HepG2 (cell line): ENCODE measurements around the gene SIRPB1. TPM values are rescaled to one million over a fixed set of nuclear protein-coding genes. Genes with fewer than 3 reads are reported as not detected.

ENCODE experiments used
- ATAC-seq: fragments of 200-7000 bp; cut with Tn5 transposase; 3 replicates; pipeline ENCODE4 v1.9.1; 2020; ENCODE audit warnings: mild to moderate bottlenecking, moderate library complexity
- BruUV-seq: library from RNA; stranded (reverse); fragments of 400-500 nt; replicated peaks from 2 replicates; lab custom pipeline; 2021; lab: Mats Ljungman, UMichigan
- CTCF ChIA-PET: fragments of 300-600 bp; formaldehyde crosslinking; extraction: SDS; loops from one replicate; lab custom pipeline; 2021; ENCODE audit warnings: low total read pairs, inconsistent platforms, low intra/inter-chr PET ratio; lab: Yijun Ruan, JAX
- POLR2A ChIA-PET: fragments of 350-600 bp; sonication (Branson Sonifier 250); formaldehyde crosslinking; loops from one replicate; lab custom pipeline; 2020; ENCODE audit warnings: antibody characterized with exemption, inconsistent platforms; lab: Yijun Ruan, JAX
- DNase-seq: peaks from one replicate; pipeline ENCODE4 v3.0.0-alpha.2; 2015; ENCODE audit warnings: low spot score
- FAIRE-seq: peaks from 3 replicates; lab custom pipeline; 2011; peaks lifted over from hg19 to GRCh38; lab: Jason Lieb, UNC
- H2AFZ ChIP-seq: one replicate; pipeline ENCODE4 v1.6.1; 2011; ENCODE audit warnings: low read length, inconsistent platforms
- H3K27ac ChIP-seq: fragments of 300-600 bp; 3 replicates; pipeline ENCODE4 v1.8.0; 2011; ENCODE audit warnings: mixed run types, mild to moderate bottlenecking, mixed read lengths, low read length, inconsistent platforms; ENCODE audit not compliant: insufficient read depth; ENCODE audit errors: extremely low read length
- H3K27me3 ChIP-seq, 2 experiments: fragments of 200-600 bp in 1 of 2; 2 replicates in 1 of 2; 3 replicates in 1 of 2; pipeline versions ENCODE4 v1.6.0 to v1.8.0; 2011; ENCODE audit warnings: low read length in 2 of 2, mild to moderate bottlenecking in 2 of 2, moderate library complexity in 2 of 2, inconsistent platforms in 1 of 2; ENCODE audit not compliant: insufficient read depth in 2 of 2, control insufficient read depth in 1 of 2
- H3K36me3 ChIP-seq, 2 experiments: fragments of 200-600 bp in 1 of 2; replicated peaks in 1 of 2; 2 replicates in 1 of 2; 3 replicates in 1 of 2; pipeline versions ENCODE4 v1.5.1 to v1.8.0; 2011; ENCODE audit warnings: low read length in 2 of 2, inconsistent platforms in 1 of 2; ENCODE audit not compliant: insufficient read depth in 2 of 2, control insufficient read depth in 1 of 2
- H3K4me1 ChIP-seq: 2 replicates; pipeline ENCODE4 v1.5.1; 2012; ENCODE audit warnings: low read length, inconsistent platforms; ENCODE audit not compliant: insufficient read depth
- H3K4me2 ChIP-seq: 2 replicates; pipeline ENCODE4 v1.6.0; 2011; ENCODE audit warnings: low read depth, low read length, inconsistent platforms
- H3K4me3 ChIP-seq, 3 experiments: fragments of 200-600 bp in 1 of 3; sonication (generic), shearing (Covaris generic) in 1 of 3; replicated peaks in 1 of 3; 2 replicates each; pipeline ENCODE4 v1.5.1; 2011 to 2016; ENCODE audit warnings: low read length in 3 of 3, inconsistent platforms in 2 of 3, low read depth in 2 of 3, mild to moderate bottlenecking in 2 of 3, control low read depth in 1 of 3, mixed read lengths in 1 of 3; ENCODE audit not compliant: insufficient read depth in 1 of 3
- H3K79me2 ChIP-seq: one replicate; pipeline ENCODE4 v1.6.1; 2011; ENCODE audit warnings: low read length, inconsistent platforms; ENCODE audit not compliant: insufficient read depth
- H3K9ac ChIP-seq: 2 replicates; pipeline ENCODE4 v1.6.0; 2011; ENCODE audit warnings: mild to moderate bottlenecking, low read depth, low read length, inconsistent platforms; ENCODE audit not compliant: insufficient read depth
- H3K9me3 ChIP-seq: 2 replicates; pipeline ENCODE4 v1.5.1; 2012; ENCODE audit warnings: mild to moderate bottlenecking, low read length
- H4K20me1 ChIP-seq: 2 replicates; pipeline ENCODE4 v1.6.0; 2011; ENCODE audit warnings: inconsistent platforms, mild to moderate bottlenecking, low read length, moderate library complexity; ENCODE audit not compliant: insufficient read depth
- DNMT1 ChIP-seq: sonication (generic); formaldehyde crosslinking; IDR thresholded peaks from 2 replicates; pipeline ENCODE4 v1.5.1; 2020; ENCODE audit warnings: mild to moderate bottlenecking, missing genetic modification reagents
- HCFC1 ChIP-seq: fragments of 150-350 bp; IDR thresholded peaks from 2 replicates; pipeline ENCODE4 v1.6.1; 2014; ENCODE audit warnings: low read depth, low read length
- IRX3 ChIP-seq: sonication (generic); formaldehyde crosslinking; IDR thresholded peaks from 2 replicates; pipeline ENCODE4 v1.8.1; 2023; ENCODE audit warnings: mild to moderate bottlenecking, low read depth, missing genetic modification reagents, borderline replicate concordance
- MAFF ChIP-seq: IDR thresholded peaks from 2 replicates; pipeline ENCODE4 v1.6.1; 2011; ENCODE audit warnings: low read depth, low read length, improper control_type of control experiment
- MAFG ChIP-seq: sonication (generic); formaldehyde crosslinking; IDR thresholded peaks from 2 replicates; pipeline ENCODE4 v1.5.1; 2020; ENCODE audit warnings: mild to moderate bottlenecking, missing genetic modification reagents
- MAFK ChIP-seq, 2 experiments: IDR thresholded peaks in 1 of 2; conservative IDR thresholded peaks in 1 of 2; 2 replicates each; pipeline ENCODE4 v1.6.1; 2011; ENCODE audit warnings: improper control_type of control experiment in 2 of 2, low read length in 2 of 2
- NR2F1 ChIP-seq, 2 experiments: fragments of 450-650 bp in 1 of 2; formaldehyde crosslinking in 1 of 2; IDR thresholded peaks; 2 replicates each; pipeline versions ENCODE4 v1.5.0 to v1.6.1; 2016 to 2020; ENCODE audit warnings: mild to moderate bottlenecking in 1 of 2, missing compliant biosample characterization in 1 of 2, missing genetic modification reagents in 1 of 2, moderate library complexity in 1 of 2
- PITX1 ChIP-seq: sonication (generic); formaldehyde crosslinking; IDR thresholded peaks from 2 replicates; pipeline ENCODE4 v1.5.1; 2020; ENCODE audit warnings: mild to moderate bottlenecking, missing genetic modification reagents
- TAF1 ChIP-seq: sonication (generic); formaldehyde crosslinking; IDR thresholded peaks from 2 replicates; pipeline ENCODE4 v1.4.0; 2020; ENCODE audit warnings: missing genetic modification reagents
- ZBTB8A ChIP-seq: sonication (generic); formaldehyde crosslinking; IDR thresholded peaks from 2 replicates; pipeline ENCODE4 v1.4.0; 2020; ENCODE audit warnings: mild to moderate bottlenecking, low read depth, missing genetic modification reagents, borderline replicate concordance
- ZNF205 ChIP-seq: IDR thresholded peaks from 2 replicates; pipeline ENCODE4 v1.6.1; 2018; ENCODE audit warnings: missing biosample characterization, missing genetic modification reagents
- ZNF251 ChIP-seq: sonication (generic); formaldehyde crosslinking; IDR thresholded peaks from 2 replicates; pipeline ENCODE4 v1.9.0; 2021; ENCODE audit warnings: mild to moderate bottlenecking, missing genetic modification reagents
- ZNF460 ChIP-seq: sonication (generic); formaldehyde crosslinking; IDR thresholded peaks from 2 replicates; pipeline ENCODE4 v1.5.1; 2020; ENCODE audit warnings: missing genetic modification reagents, mild to moderate bottlenecking, borderline replicate concordance
- ZNF558 ChIP-seq: sonication (generic); formaldehyde crosslinking; IDR thresholded peaks from 2 replicates; pipeline ENCODE4 v1.9.0; 2022; ENCODE audit warnings: mild to moderate bottlenecking, missing genetic modification reagents, borderline replicate concordance
- WGBS: methylation state at CpG from one replicate; pipeline ENCODE4 v1.1.6; 2017; ENCODE audit warnings: low lambda C conversion rate; 5-methylcytosine and 5-hydroxymethylcytosine counted together
- in situ Hi-C: cut with HindIII; loops from 2 replicates; pipeline ENCODE4 v1.10.0; 2017; ENCODE audit warnings: low pct_unique_long_range_greater_than_20kb; ENCODE audit not compliant: extremely low pct_ligation_motif_present
- intact Hi-C: fragments of 100-400 bp; cut with micrococcal nuclease; formaldehyde crosslinking; loops from one replicate; pipeline ENCODE4 v1.10.0; 2022; ENCODE audit not compliant: unreplicated experiment
- polyA plus RNA-seq, 8 experiments: library from polyadenylated mRNA; depleted of rRNA in 3 of 8; stranded (reverse) in 7 of 8; unstranded in 1 of 8; fragments of >200 nt; fragmentation: Illumina TruSeq in 4 of 8; extraction: Trizol in 4 of 8; gene quantifications; 2 replicates each; pipeline versions ENCODE4 v1.2.1 to v1.2.3, GENCODE V29; 2011 to 2016; ENCODE audit warnings: low read depth in 4 of 8, missing spikeins in 1 of 8, mixed read lengths in 1 of 8; ENCODE audit not compliant: insufficient read depth in 1 of 8
- total RNA-seq, 5 experiments: library from RNA; depleted of rRNA; stranded (reverse); fragments of >200 nt; fragmentation: Illumina TruSeq; extraction: Trizol; gene quantifications; 2 replicates each; pipeline ENCODE4 v1.2.3, GENCODE V29; 2016; ENCODE audit warnings: low read depth in 1 of 5
- TF ChIP-seq, protein P1 (sequence below): IDR thresholded peaks from 2 replicates; pipeline ENCODE4 v1.6.1; 2018; ENCODE audit warnings: missing genetic modification reagents, mild to moderate bottlenecking, missing compliant biosample characterization
- TF ChIP-seq, protein P2 (sequence below): sonication (generic); formaldehyde crosslinking; IDR thresholded peaks from 2 replicates; pipeline ENCODE4 v1.5.1; 2020; ENCODE audit warnings: mild to moderate bottlenecking, missing genetic modification reagents, borderline replicate concordance

SIRPB1 gene
- total and polyA plus RNA-seq, 2 of the 13 experiments (the other 11 are each of a cell fraction or from before 2014, with no cell fraction given) = 0.41 to 1.4 TPM

DNA sequence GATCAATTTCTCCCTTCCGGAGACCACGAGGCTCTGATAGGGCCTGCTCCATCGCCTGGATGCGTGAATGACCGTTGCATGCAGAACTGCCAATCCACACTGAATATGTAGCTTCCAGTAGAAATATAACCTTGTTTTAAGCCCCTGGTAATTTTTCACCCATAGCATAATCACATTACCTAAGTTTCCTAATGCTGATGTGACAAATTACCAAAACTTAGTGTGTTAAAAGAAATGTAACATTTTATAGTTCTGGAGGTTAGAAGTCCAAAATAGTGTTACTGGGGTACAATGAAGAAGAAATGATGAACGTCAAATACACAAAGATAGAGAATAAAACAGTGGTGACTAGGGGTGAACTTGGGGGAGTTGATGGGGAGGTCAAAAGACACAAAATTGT lies 40.3 kb downstream of the SIRPB1 start:
- Histone ChIP-seq H3K9ac (no peak overlapping the region), H3K36me3 (no peaks in the 10 kb centered on the region), H3K9me3 (no peaks in the 10 kb centered on the region), H3K4me3 (no peak overlapping the region), H2AFZ (no peak overlapping the region), H3K4me2 (no peak overlapping the region), H3K27ac (no peak overlapping the region), H3K79me2 (no peaks in the 10 kb centered on the region), H3K27me3 (no peaks in the 10 kb centered on the region), H4K20me1 (no peaks in the 10 kb centered on the region), H3K4me1 (no peaks in the 10 kb centered on the region)
- ChIA-PET CTCF (no interaction called here), POLR2A (no interaction called here)
- intact Hi-C loops (no loop called here), in situ Hi-C loops (no loop called here)
- BruUV-seq = no TSS peak
- no peak for DNase-seq
- no peak for ATAC-seq
- WGBS = 41% methylated on average over 5 of the region's 6 CpGs
- peak; percentile 34 for TF ChIP-seq MAFF
- no peak for TF ChIP-seq PITX1 (CRISPR knock-in tag)
- peak; percentile 36 to 59; a peak in 2 of 4 replicates for TF ChIP-seq MAFK (conservative IDR thresholded peaks at IDR 0.05 in 1 of 2, IDR thresholded peaks at IDR 0.05 in 1 of 2; ENCODE audit: low read length in 2 of 2)
- FAIRE-seq = no peak

DNA sequence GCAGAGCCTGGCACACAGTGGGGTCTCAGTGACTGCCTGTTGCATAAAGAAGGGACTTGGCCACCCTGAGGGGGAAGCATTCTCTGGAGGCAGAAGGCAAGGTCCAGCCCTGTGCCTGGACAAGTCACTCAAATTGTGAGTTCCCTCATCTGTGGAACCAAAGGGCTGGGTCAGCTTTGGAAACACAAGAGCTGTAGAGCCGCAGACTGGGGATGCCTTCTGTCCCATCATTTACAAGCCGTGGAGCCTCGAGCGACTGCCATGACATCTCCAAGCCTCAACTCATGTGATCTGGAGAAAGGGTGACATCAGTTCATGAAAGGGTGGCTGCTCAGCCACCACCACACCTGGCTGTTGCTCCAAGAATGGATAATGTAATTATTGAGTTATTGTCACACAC lies 41.9 kb downstream of the SIRPB1 start:
- WGBS = 20% methylated on average over 4 of the region's 4 CpGs
- CTCF ChIA-PET = no interaction called here
- no peak overlapping the region for H3K4me2 ChIP-seq
- intact Hi-C loops (no loop called here), in situ Hi-C loops (no loop called here)
- no peaks in the 10 kb centered on the region for H3K79me2 ChIP-seq
- H3K27me3 ChIP-seq = no peaks in the 10 kb centered on the region
- BruUV-seq = no TSS peak
- no peak overlapping the region for H3K9ac ChIP-seq
- H3K36me3 ChIP-seq = no peaks in the 10 kb centered on the region
- H3K9me3 ChIP-seq = no peaks in the 10 kb centered on the region
- no peak for TF ChIP-seq NR2F1 (CRISPR knock-in tag; IDR thresholded peaks at IDR 0.05)
- TF ChIP-seq ZNF205 (CRISPR knock-in tag) = no peak
- no peak for TF ChIP-seq TAF1 (CRISPR knock-in tag)
- TF ChIP-seq, protein P1, sequence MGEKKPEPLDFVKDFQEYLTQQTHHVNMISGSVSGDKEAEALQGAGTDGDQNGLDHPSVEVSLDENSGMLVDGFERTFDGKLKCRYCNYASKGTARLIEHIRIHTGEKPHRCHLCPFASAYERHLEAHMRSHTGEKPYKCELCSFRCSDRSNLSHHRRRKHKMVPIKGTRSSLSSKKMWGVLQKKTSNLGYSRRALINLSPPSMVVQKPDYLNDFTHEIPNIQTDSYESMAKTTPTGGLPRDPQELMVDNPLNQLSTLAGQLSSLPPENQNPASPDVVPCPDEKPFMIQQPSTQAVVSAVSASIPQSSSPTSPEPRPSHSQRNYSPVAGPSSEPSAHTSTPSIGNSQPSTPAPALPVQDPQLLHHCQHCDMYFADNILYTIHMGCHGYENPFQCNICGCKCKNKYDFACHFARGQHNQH = no peak
- no peak for TF ChIP-seq DNMT1 (CRISPR knock-in tag)
- TF ChIP-seq ZNF251 (CRISPR knock-in tag) = no peak
- TF ChIP-seq HCFC1 = no peak
- no peak for TF ChIP-seq ZNF558 (CRISPR knock-in tag)
- TF ChIP-seq ZNF460 (CRISPR knock-in tag) = no peak
- TF ChIP-seq IRX3 = no peak
- TF ChIP-seq, protein P2, sequence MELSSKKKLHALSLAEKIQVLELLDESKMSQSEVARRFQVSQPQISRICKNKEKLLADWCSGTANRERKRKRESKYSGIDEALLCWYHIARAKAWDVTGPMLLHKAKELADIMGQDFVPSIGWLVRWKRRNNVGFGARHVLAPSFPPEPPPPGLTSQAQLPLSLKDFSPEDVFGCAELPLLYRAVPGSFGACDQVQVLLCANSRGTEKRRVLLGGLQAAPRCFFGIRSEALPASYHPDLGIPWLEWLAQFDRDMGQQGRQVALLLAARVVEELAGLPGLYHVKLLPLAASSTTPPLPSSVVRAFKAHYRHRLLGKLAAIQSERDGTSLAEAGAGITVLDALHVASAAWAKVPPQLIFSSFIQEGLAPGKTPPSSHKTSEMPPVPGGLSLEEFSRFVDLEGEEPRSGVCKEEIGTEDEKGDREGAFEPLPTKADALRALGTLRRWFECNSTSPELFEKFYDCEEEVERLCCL (CRISPR knock-in tag) = no peak
- no peak for TF ChIP-seq ZBTB8A
- no peak for TF ChIP-seq MAFG (CRISPR knock-in tag)
- TF ChIP-seq, all 625 proteins: peak for 0
- H3K4me1 ChIP-seq = no peaks in the 10 kb centered on the region
- no peak overlapping the region for H2AFZ ChIP-seq
- no peak for ATAC-seq
- no peak for DNase-seq
- no peak overlapping the region for H3K4me3 ChIP-seq
- no peak for FAIRE-seq
- H3K27ac ChIP-seq = no peak overlapping the region
- H4K20me1 ChIP-seq = no peaks in the 10 kb centered on the region
- POLR2A ChIA-PET = no interaction called here
